WERI-Rb-1 (cell line): ENCODE measurements around the gene FIGNL2.

ENCODE experiments used
- DNase-seq: peaks from one replicate; pipeline ENCODE4 v3.0.0-alpha.2; 2020
- H3K27ac ChIP-seq: fragments of 250-450 bp; sonication (Bioruptor Pico); 2 replicates; pipeline ENCODE4 v1.5.1; 2020; ENCODE audit warnings: mild to moderate bottlenecking, moderate library complexity
- H3K27me3 ChIP-seq: fragments of 250-450 bp; sonication (Bioruptor Pico); 2 replicates; pipeline ENCODE4 v1.5.1; 2021; ENCODE audit warnings: mild to moderate bottlenecking, low read depth, moderate library complexity; ENCODE audit not compliant: insufficient read depth, severe bottlenecking
- H3K36me3 ChIP-seq: fragments of 250-450 bp; sonication (Bioruptor Pico); 2 replicates; pipeline ENCODE4 v1.5.1; 2020; ENCODE audit warnings: mild to moderate bottlenecking, moderate library complexity
- H3K4me3 ChIP-seq: 2 replicates; pipeline ENCODE4 v1.5.1; 2011; ENCODE audit warnings: low read depth, mild to moderate bottlenecking, control low read depth, low read length
- H3K9me3 ChIP-seq: fragments of 250-450 bp; sonication (Bioruptor Pico); 2 replicates; pipeline ENCODE4 v1.5.1; 2021; ENCODE audit warnings: mild to moderate bottlenecking, moderate library complexity; ENCODE audit not compliant: severe bottlenecking
- CTCF ChIP-seq: IDR thresholded peaks from 2 replicates; pipeline ENCODE4 v1.5.1; 2011; ENCODE audit warnings: low read depth, mild to moderate bottlenecking, control low read depth, inconsistent platforms, low read length

The FIGNL2 gene

GRCh38 chr12:51874486-51874885 is 26.0 kb upstream of the FIGNL2 start:
- DNase-seq = peak; percentile 9
- Histone ChIP-seq H3K36me3 (no peaks in the 10 kb centered on the region), H3K4me3 (no peak overlapping the region), H3K27ac (peak overlapping the region; percentile 79), H3K9me3 (no peaks in the 10 kb centered on the region), H3K27me3 (no peaks in the 10 kb centered on the region)
- TF ChIP-seq CTCF = no peak

- Histone ChIP-seq H3K4me3 (no peak overlapping the region), H3K27me3 (no peaks in the 10 kb centered on the region), H3K9me3 (no peaks in the 10 kb centered on the region), H3K36me3 (no peaks in the 10 kb centered on the region), H3K27ac (peak overlapping the region; percentile 79)
- DNase-seq = peak; percentile 89
- TF ChIP-seq CTCF = no peak
Observed at GRCh38 chr12:51874000-51874399, 25.5 kb upstream of the FIGNL2 start.

DNA sequence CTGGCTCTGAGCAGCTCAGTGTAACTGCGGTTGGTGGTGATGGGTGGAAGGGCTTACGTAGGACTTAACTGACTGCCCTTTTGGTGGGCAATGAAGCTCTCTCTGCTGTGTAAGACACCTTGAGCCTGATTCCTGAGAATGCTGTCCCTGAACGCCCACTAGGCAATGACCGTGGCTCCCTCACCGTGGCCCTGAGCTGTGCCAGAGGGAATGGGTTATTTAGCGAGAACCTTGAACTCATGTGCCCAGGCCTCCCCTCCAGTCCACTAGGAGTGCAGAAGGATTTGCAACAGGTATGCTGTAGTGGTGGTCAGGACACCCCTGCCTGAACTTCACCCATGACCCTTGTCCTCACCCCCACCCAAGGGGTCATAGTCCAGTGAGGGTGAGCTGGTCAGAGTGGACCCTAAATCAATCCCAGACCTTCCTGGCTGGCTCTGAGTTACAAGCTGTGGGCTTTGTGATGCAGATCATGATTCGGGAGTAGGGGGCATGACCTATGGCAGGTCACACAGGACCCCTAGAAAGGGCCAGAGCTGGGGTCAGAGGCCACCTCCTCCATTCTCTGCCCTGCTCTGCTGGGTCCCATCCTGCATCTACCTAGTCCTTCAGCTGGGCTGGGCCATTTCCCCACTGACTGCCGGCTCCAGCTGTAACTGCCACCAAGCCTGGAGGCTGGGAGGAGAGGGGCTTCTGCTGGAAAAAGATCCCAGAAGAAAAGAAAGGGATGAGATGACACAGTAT is 24.9 kb upstream of the FIGNL2 start:
- Histone ChIP-seq H3K36me3 (no peaks in the 10 kb centered on the region), H3K27ac (peak overlapping the region; percentile 92), H3K9me3 (no peaks in the 10 kb centered on the region), H3K27me3 (no peaks in the 10 kb centered on the region), H3K4me3 (no peak overlapping the region)
- no peak for TF ChIP-seq CTCF
- peak; percentile 9 for DNase-seq

GRCh38 chr12:51872689-51872981 is 24.1 kb upstream of the FIGNL2 start:
- H3K27me3 ChIP-seq = no peaks in the 10 kb centered on the region
- no peaks in the 10 kb centered on the region for H3K9me3 ChIP-seq
- H3K36me3 ChIP-seq = no peaks in the 10 kb centered on the region
- DNase-seq = no peak
- TF ChIP-seq CTCF = no peak
- H3K4me3 ChIP-seq = no peak overlapping the region
- peak overlapping the region; percentile 92 for H3K27ac ChIP-seq

GRCh38 chr12:51871918-51872688 is 23.6 kb upstream of the FIGNL2 start:
- no peaks in the 10 kb centered on the region for H3K27me3 ChIP-seq
- TF ChIP-seq CTCF = no peak
- H3K27ac ChIP-seq = peak overlapping the region; percentile 92
- no peaks in the 10 kb centered on the region for H3K36me3 ChIP-seq
- H3K4me3 ChIP-seq = peak overlapping the region; percentile 32
- no peaks in the 10 kb centered on the region for H3K9me3 ChIP-seq
- peak; percentile 94 for DNase-seq

GRCh38 chr12:51871126-51871525 is 22.6 kb upstream of the FIGNL2 start:
- Histone ChIP-seq H3K27me3 (no peaks in the 10 kb centered on the region), H3K36me3 (no peaks in the 10 kb centered on the region), H3K9me3 (no peaks in the 10 kb centered on the region), H3K27ac (peak overlapping the region; percentile 92), H3K4me3 (peak overlapping the region; percentile 32; the same call in 1 of the 2 replicates)
- peak; percentile 37; the same call in 1 of the 2 replicates for TF ChIP-seq CTCF
- peak; percentile 28 for DNase-seq
